Calu3 (cell line): ENCODE measurements around the gene PVALB. TPM values are rescaled to one million over a fixed set of nuclear protein-coding genes. Genes with fewer than 3 reads are reported as not detected.

Source experiments
- BruUV-seq: library from RNA; stranded (reverse); fragments of 400-500 nt; replicated peaks from 2 replicates; lab custom pipeline; 2021; lab: Mats Ljungman, UMichigan
- CTCF ChIA-PET: fragments of 300-600 bp; sonication (Branson Sonifier 250); formaldehyde crosslinking; loops from one replicate; lab custom pipeline; 2022; ENCODE audit warnings: antibody characterized with exemption; lab: Charles Lee
- DNase-seq: peaks from one replicate; pipeline ENCODE4 v3.0.0; 2022
- H3K27ac Mint-ChIP-seq: one replicate; pipeline ENCODE4 v1.8.0; 2022; ENCODE audit warnings: mixed read lengths; ENCODE audit not compliant: unreplicated experiment
- H3K27me3 Mint-ChIP-seq: one replicate; pipeline ENCODE4 v1.8.0; 2022; ENCODE audit warnings: mixed read lengths; ENCODE audit not compliant: unreplicated experiment
- H3K36me3 Mint-ChIP-seq: one replicate; pipeline ENCODE4 v1.8.0; 2022; ENCODE audit warnings: mild to moderate bottlenecking, moderate library complexity, mixed read lengths; ENCODE audit not compliant: insufficient read depth, unreplicated experiment
- H3K4me1 Mint-ChIP-seq: one replicate; pipeline ENCODE4 v1.8.0; 2022; ENCODE audit warnings: mild to moderate bottlenecking, low read depth, mixed read lengths; ENCODE audit not compliant: unreplicated experiment
- H3K4me3 Mint-ChIP-seq: one replicate; pipeline ENCODE4 v1.8.0; 2022; ENCODE audit warnings: mild to moderate bottlenecking, low read depth, moderate library complexity, mixed read lengths; ENCODE audit not compliant: unreplicated experiment
- H3K9me3 Mint-ChIP-seq: one replicate; pipeline ENCODE4 v1.8.0; 2022; ENCODE audit warnings: low read depth, mixed read lengths; ENCODE audit not compliant: unreplicated experiment
- CTCF ChIP-seq: fragments of 200-600 bp; IDR thresholded peaks from one replicate; pipeline ENCODE4 v1.8.0; 2022; ENCODE audit warnings: antibody characterized with exemption; ENCODE audit not compliant: unreplicated experiment
- intact Hi-C: fragments of 100-400 bp; cut with micrococcal nuclease; formaldehyde crosslinking; loops from one replicate; pipeline ENCODE4 v1.10.0; 2022; ENCODE audit not compliant: unreplicated experiment
- total RNA-seq: library from RNA; stranded (reverse); gene quantifications from 2 replicates; pipeline ENCODE4 v1.2.3, GENCODE V29; 2022

Gene PVALB
- total RNA-seq, 1 experiment from 2014 or later, result not detected

GRCh38 chr22:36772451-36772850 lies 44.4 kb downstream of the PVALB start:
- H3K36me3 Mint-ChIP-seq, result peaks cover 18% of the 10 kb centered on the region
- no peak for DNase-seq
- no TSS peak for BruUV-seq
- intact Hi-C loops, result no loop called here
- H3K4me1 Mint-ChIP-seq, result peaks cover 6% of the 10 kb centered on the region
- no peaks in the 10 kb centered on the region for H3K9me3 Mint-ChIP-seq
- peaks cover under 1% of the 10 kb centered on the region for H3K27me3 Mint-ChIP-seq
- no peak overlapping the region for H3K27ac Mint-ChIP-seq
- no peak for TF ChIP-seq CTCF
- CTCF ChIA-PET, result no interaction called here
- H3K4me3 Mint-ChIP-seq, result no peak overlapping the region

- Mint-ChIP-seq H3K4me1 (peaks cover 6% of the 10 kb centered on the region), H3K27me3 (no peaks in the 10 kb centered on the region), H3K27ac (no peak overlapping the region), H3K36me3 (peaks cover 16% of the 10 kb centered on the region), H3K9me3 (no peaks in the 10 kb centered on the region), H3K4me3 (no peak overlapping the region)
- TF ChIP-seq CTCF, result no peak
- CTCF ChIA-PET, result no interaction called here
- DNase-seq, result no peak
- intact Hi-C loops, result no loop called here
- no TSS peak for BruUV-seq
Measured at GRCh38 chr22:36771356-36772063, 45.3 kb downstream of the PVALB start.

GRCh38 chr22:36770513-36771231 lies 46.2 kb downstream of the PVALB start:
- Mint-ChIP-seq H3K4me3 (no peak overlapping the region), H3K27me3 (no peaks in the 10 kb centered on the region), H3K4me1 (peaks cover 6% of the 10 kb centered on the region), H3K36me3 (peaks cover 7% of the 10 kb centered on the region), H3K27ac (no peak overlapping the region), H3K9me3 (no peaks in the 10 kb centered on the region)
- TF ChIP-seq CTCF, result no peak
- intact Hi-C loops, result no loop called here
- DNase-seq, result no peak
- CTCF ChIA-PET, result no interaction called here
- BruUV-seq, result no TSS peak

- intact Hi-C loops, result no loop called here
- H3K36me3 Mint-ChIP-seq, result no peaks in the 10 kb centered on the region
- CTCF ChIA-PET, result no interaction called here
- no peaks in the 10 kb centered on the region for H3K9me3 Mint-ChIP-seq
- no peaks in the 10 kb centered on the region for H3K27me3 Mint-ChIP-seq
- H3K4me1 Mint-ChIP-seq, result peaks cover under 1% of the 10 kb centered on the region
- no peak overlapping the region for H3K4me3 Mint-ChIP-seq
- TF ChIP-seq CTCF, result no peak
- no peak overlapping the region for H3K27ac Mint-ChIP-seq
- DNase-seq, result no peak
- no TSS peak for BruUV-seq
Measured at GRCh38 chr22:36769541-36770512, 47.0 kb downstream of the PVALB start.
